Upper lobe of right lung (tissue), 1 donor: Measurements from ENCODE around the gene UQCRQ. TPM values are rescaled to one million over a fixed set of nuclear protein-coding genes. Genes with fewer than 3 reads are reported as not detected.

Experiments used
- ATAC-seq: fragments of 200-7000 bp; cut with Tn5 transposase; one replicate; pipeline ENCODE4 v1.9.1; 2020; ENCODE audit warnings: mild to moderate bottlenecking, moderate library complexity
- DNase-seq: peaks from one replicate; pipeline ENCODE4 v3.0.0-alpha.2; 2020
- H3K27ac ChIP-seq: fragments of 200-600 bp; one replicate; pipeline ENCODE4 v1.8.0; 2022
- H3K27me3 ChIP-seq: fragments of 200-600 bp; one replicate; pipeline ENCODE4 v1.8.0; 2022; ENCODE audit warnings: mild to moderate bottlenecking
- H3K36me3 ChIP-seq: fragments of 200-600 bp; one replicate; pipeline ENCODE4 v1.8.0; 2022
- H3K4me1 ChIP-seq: fragments of 200-600 bp; one replicate; pipeline ENCODE4 v1.8.0; 2022
- H3K4me3 ChIP-seq: fragments of 200-600 bp; one replicate; pipeline ENCODE4 v1.8.0; 2022; ENCODE audit warnings: mild to moderate bottlenecking
- H3K9me3 ChIP-seq: fragments of 200-600 bp; one replicate; pipeline ENCODE4 v1.8.0; 2022
- intact Hi-C: fragments of 100-400 bp; cut with DNase I; formaldehyde crosslinking; loops from one replicate; pipeline ENCODE4 v1.11.0; 2022
- total RNA-seq: library from RNA; stranded (reverse); fragmentation: NEBNext Ultra II Directional; extraction: Animal tissue kit (Norgen Biotek cat#: 25700); gene quantifications from one replicate; pipeline ENCODE4 v1.2.1, GENCODE V29; 2021
- TF ChIP-seq, protein P1 (sequence below): fragments of 200-600 bp; IDR thresholded peaks from one replicate; pipeline ENCODE4 v1.8.0; 2022; ENCODE audit warnings: antibody characterized with exemption
- donor health status: DM: no; HTN: yes; CAD: no; lungs with severe emphysema.

UQCRQ gene
- total RNA-seq, 1 donor from 2014 or later = 256 TPM

DNA sequence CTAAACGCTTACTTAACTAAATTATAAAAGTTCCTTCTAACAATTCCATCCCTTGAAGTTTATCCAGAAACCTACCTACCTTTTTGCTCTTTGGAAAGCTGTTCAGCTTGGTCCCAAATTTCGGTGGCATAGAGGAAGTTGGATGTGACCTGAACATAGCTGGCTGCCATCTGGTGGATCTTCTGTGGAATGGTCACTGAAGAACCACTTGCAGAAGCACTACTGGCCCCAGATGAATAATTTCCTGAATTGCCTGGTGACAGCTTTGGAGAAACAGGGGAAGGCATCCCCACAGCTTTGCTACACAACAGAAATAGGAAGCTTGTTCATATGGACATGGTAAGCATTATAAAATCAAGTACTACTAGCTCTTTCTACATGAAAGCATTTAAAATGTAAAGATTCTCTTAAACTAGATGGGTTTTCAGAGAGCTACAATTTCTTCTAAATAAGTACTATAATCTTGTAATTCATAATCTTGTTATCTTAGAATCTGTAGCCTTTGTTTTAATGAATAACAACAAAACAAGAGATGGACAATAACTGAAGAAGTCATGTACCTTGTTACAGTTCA lies 16.9 kb downstream of the UQCRQ start:
- Histone ChIP-seq H3K4me3 (no peak overlapping the region), H3K4me1 (no peaks in the 10 kb centered on the region), H3K27me3 (no peaks in the 10 kb centered on the region), H3K9me3 (no peaks in the 10 kb centered on the region), H3K36me3 (peaks cover 99% of the 10 kb centered on the region), H3K27ac (no peak overlapping the region)
- TF ChIP-seq, protein P1, sequence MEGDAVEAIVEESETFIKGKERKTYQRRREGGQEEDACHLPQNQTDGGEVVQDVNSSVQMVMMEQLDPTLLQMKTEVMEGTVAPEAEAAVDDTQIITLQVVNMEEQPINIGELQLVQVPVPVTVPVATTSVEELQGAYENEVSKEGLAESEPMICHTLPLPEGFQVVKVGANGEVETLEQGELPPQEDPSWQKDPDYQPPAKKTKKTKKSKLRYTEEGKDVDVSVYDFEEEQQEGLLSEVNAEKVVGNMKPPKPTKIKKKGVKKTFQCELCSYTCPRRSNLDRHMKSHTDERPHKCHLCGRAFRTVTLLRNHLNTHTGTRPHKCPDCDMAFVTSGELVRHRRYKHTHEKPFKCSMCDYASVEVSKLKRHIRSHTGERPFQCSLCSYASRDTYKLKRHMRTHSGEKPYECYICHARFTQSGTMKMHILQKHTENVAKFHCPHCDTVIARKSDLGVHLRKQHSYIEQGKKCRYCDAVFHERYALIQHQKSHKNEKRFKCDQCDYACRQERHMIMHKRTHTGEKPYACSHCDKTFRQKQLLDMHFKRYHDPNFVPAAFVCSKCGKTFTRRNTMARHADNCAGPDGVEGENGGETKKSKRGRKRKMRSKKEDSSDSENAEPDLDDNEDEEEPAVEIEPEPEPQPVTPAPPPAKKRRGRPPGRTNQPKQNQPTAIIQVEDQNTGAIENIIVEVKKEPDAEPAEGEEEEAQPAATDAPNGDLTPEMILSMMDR = peak; percentile 75
- peak; percentile 95 for ATAC-seq
- intact Hi-C loops = no loop called here
- DNase-seq = no peak

DNA sequence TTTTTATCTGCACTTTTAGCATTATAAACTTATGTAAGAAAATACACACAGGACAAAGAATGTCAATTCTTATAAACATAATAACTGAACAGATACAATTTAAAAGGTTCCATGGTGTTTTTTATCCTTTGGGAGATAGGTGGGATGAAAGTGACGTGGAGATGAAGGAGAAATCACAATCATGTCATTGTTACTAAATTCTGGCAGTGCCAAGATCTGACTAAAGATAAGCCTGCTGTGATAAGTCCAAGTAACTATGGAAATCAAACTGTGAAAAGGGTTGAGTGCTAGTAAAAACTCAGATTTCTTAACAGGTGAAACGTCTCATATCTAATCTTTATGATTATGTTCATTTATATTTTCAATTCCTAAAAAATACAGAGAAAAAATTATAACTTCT lies 18.1 kb downstream of the UQCRQ start:
- Histone ChIP-seq H3K27me3 (no peaks in the 10 kb centered on the region), H3K36me3 (peaks cover 99% of the 10 kb centered on the region), H3K4me3 (no peak overlapping the region), H3K27ac (no peak overlapping the region), H3K9me3 (no peaks in the 10 kb centered on the region), H3K4me1 (no peaks in the 10 kb centered on the region)
- intact Hi-C loops = no loop called here
- TF ChIP-seq, protein P1 = no peak
- ATAC-seq (no peak), DNase-seq (no peak)

- Histone ChIP-seq H3K36me3 (peaks cover 97% of the 10 kb centered on the region), H3K27ac (no peak overlapping the region), H3K9me3 (no peaks in the 10 kb centered on the region), H3K4me1 (no peaks in the 10 kb centered on the region), H3K27me3 (no peaks in the 10 kb centered on the region), H3K4me3 (no peak overlapping the region)
- intact Hi-C loops = no loop called here
- DNase-seq = no peak
- ATAC-seq = no peak
- TF ChIP-seq, protein P1 = no peak
Observed at GRCh38 chr5:132886064-132886823, 19.8 kb downstream of the UQCRQ start.

DNA sequence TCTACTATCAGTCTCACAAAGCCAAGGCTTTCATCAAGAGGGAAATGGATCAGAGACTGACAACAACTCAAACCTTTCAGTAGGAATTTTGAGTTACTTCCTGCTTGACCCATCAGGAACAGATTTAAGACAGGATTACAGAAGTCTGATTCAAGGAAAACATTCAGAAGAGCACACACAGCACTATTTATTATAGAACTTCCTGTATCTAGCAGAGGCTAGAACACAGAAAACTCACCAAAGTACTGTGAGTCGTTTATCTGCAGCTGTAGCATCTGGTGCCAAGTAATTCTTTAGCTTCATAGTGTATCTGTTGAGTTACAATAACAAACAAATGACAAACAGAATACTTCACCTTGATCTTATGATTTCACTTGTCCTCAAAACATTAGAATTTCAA lies 20.8 kb downstream of the UQCRQ start:
- H3K27ac ChIP-seq = no peak overlapping the region
- no peak for DNase-seq
- no peaks in the 10 kb centered on the region for H3K9me3 ChIP-seq
- no peaks in the 10 kb centered on the region for H3K4me1 ChIP-seq
- TF ChIP-seq, protein P1 = no peak
- H3K36me3 ChIP-seq = peaks cover 97% of the 10 kb centered on the region
- intact Hi-C loops = no loop called here
- no peaks in the 10 kb centered on the region for H3K27me3 ChIP-seq
- no peak overlapping the region for H3K4me3 ChIP-seq
- ATAC-seq = no peak

GRCh38 chr5:132889501-132889900 lies 23.1 kb downstream of the UQCRQ start:
- DNase-seq (no peak), ATAC-seq (no peak)
- intact Hi-C loops = no loop called here
- Histone ChIP-seq H3K27ac (no peak overlapping the region), H3K9me3 (no peaks in the 10 kb centered on the region), H3K36me3 (peaks cover 99% of the 10 kb centered on the region), H3K4me3 (no peak overlapping the region), H3K4me1 (no peaks in the 10 kb centered on the region), H3K27me3 (no peaks in the 10 kb centered on the region)
- TF ChIP-seq, protein P1 = no peak
